DOHH2 (cell line): ENCODE data around the gene PEF1.

Experiments used
- H3F3A ChIP-seq: fragments of 200-600 bp; sonication (generic), shearing (Covaris generic); 2 replicates; pipeline ENCODE4 v1.6.0; 2016; ENCODE audit warnings: antibody characterized with exemption, mild to moderate bottlenecking; ENCODE audit not compliant: control insufficient read depth, insufficient read depth
- H3K27ac ChIP-seq: fragments of 200-600 bp; sonication (generic); 2 replicates; pipeline ENCODE4 v1.5.1; 2014; ENCODE audit warnings: low read depth, mild to moderate bottlenecking, low read length, moderate library complexity
- H3K27me3 ChIP-seq: fragments of 200-600 bp; sonication (generic); 2 replicates; pipeline ENCODE4 v1.6.1; 2014; ENCODE audit warnings: mild to moderate bottlenecking, low read length, mixed read lengths; ENCODE audit not compliant: control insufficient read depth
- H3K36me3 ChIP-seq: fragments of 200-600 bp; sonication (generic); 2 replicates; pipeline ENCODE4 v1.6.1; 2014; ENCODE audit warnings: mild to moderate bottlenecking, low read length, moderate library complexity, mixed read lengths; ENCODE audit not compliant: control insufficient read depth
- H3K4me1 ChIP-seq: fragments of 200-600 bp; sonication (generic); 2 replicates; pipeline ENCODE4 v1.6.1; 2014; ENCODE audit warnings: mild to moderate bottlenecking, low read length, mixed read lengths; ENCODE audit not compliant: control insufficient read depth
- H3K4me2 ChIP-seq: fragments of 200-600 bp; sonication (generic); 2 replicates; pipeline ENCODE4 v1.6.0; 2014; ENCODE audit warnings: mild to moderate bottlenecking, low read length, moderate library complexity
- H3K4me3 ChIP-seq: fragments of 200-600 bp; sonication (generic); 2 replicates; pipeline ENCODE4 v1.5.1; 2014; ENCODE audit warnings: mild to moderate bottlenecking, low read length, mixed read lengths
- H3K79me2 ChIP-seq: fragments of 200-600 bp; sonication (generic); 2 replicates; pipeline ENCODE4 v1.6.1; 2014; ENCODE audit warnings: mild to moderate bottlenecking, low read length, mixed read lengths; ENCODE audit not compliant: control insufficient read depth
- H3K9me2 ChIP-seq: fragments of 200-600 bp; sonication (generic); replicated peaks from 2 replicates; pipeline ENCODE4 v1.6.1; 2014; ENCODE audit warnings: mild to moderate bottlenecking, low read length, mixed read lengths; ENCODE audit not compliant: control insufficient read depth
- H3K9me3 ChIP-seq: fragments of 200-600 bp; sonication (generic); 2 replicates; pipeline ENCODE4 v1.6.1; 2014; ENCODE audit warnings: antibody characterized with exemption, low read length, mixed read lengths; ENCODE audit not compliant: control insufficient read depth, insufficient read depth
- H4K20me1 ChIP-seq: fragments of 200-600 bp; sonication (generic); 2 replicates; pipeline ENCODE4 v1.6.0; 2014; ENCODE audit warnings: low read depth, mild to moderate bottlenecking, antibody characterized with exemption, low read length, moderate library complexity; ENCODE audit not compliant: control insufficient read depth, insufficient read depth
- CTCF ChIP-seq: fragments of 200-600 bp; sonication (generic); IDR thresholded peaks from one replicate; pipeline ENCODE4 v1.5.1; 2014; ENCODE audit warnings: antibody characterized with exemption, mild to moderate bottlenecking, low read depth, low read length; ENCODE audit not compliant: poor library complexity, severe bottlenecking
- EZH2phosphoT487 ChIP-seq: fragments of 200-600 bp; sonication (generic); IDR thresholded peaks from 2 replicates; pipeline ENCODE4 v1.6.1; 2017; ENCODE audit warnings: borderline replicate concordance, mild to moderate bottlenecking, antibody characterized with exemption, low read length, moderate library complexity, mixed read lengths

Gene PEF1

GRCh38 chr1:31673433-31673832 is 28.8 kb upstream of the PEF1 start:
- H3K4me3 ChIP-seq: no peak overlapping the region
- H3K4me2 ChIP-seq: no peak overlapping the region
- no peaks in the 10 kb centered on the region for H3K9me3 ChIP-seq
- no peaks in the 10 kb centered on the region for H3F3A ChIP-seq
- H3K36me3 ChIP-seq: no peaks in the 10 kb centered on the region
- H3K9me2 ChIP-seq: no peaks in the 10 kb centered on the region
- H3K27ac ChIP-seq: no peak overlapping the region
- no peak for TF ChIP-seq EZH2phosphoT487
- TF ChIP-seq CTCF: no peak
- no peaks in the 10 kb centered on the region for H4K20me1 ChIP-seq
- no peaks in the 10 kb centered on the region for H3K79me2 ChIP-seq
- peaks cover 46% of the 10 kb centered on the region for H3K27me3 ChIP-seq
- H3K4me1 ChIP-seq: no peaks in the 10 kb centered on the region

- Histone ChIP-seq H4K20me1 (no peaks in the 10 kb centered on the region), H3K4me3 (no peak overlapping the region), H3K36me3 (no peaks in the 10 kb centered on the region), H3F3A (no peaks in the 10 kb centered on the region), H3K27me3 (peaks cover 44% of the 10 kb centered on the region), H3K79me2 (no peaks in the 10 kb centered on the region), H3K4me1 (no peaks in the 10 kb centered on the region), H3K9me3 (no peaks in the 10 kb centered on the region), H3K4me2 (no peak overlapping the region), H3K27ac (no peak overlapping the region), H3K9me2 (no peaks in the 10 kb centered on the region)
- TF ChIP-seq CTCF (no peak), EZH2phosphoT487 (no peak)
These were observed 28.3 kb upstream of the PEF1 start for GRCh38 chr1:31672986-31673385.

- no peaks in the 10 kb centered on the region for H3K36me3 ChIP-seq
- no peaks in the 10 kb centered on the region for H3K9me2 ChIP-seq
- H3K27ac ChIP-seq: no peak overlapping the region
- H3K4me3 ChIP-seq: no peak overlapping the region
- no peaks in the 10 kb centered on the region for H3K9me3 ChIP-seq
- H3K27me3 ChIP-seq: peaks cover 40% of the 10 kb centered on the region
- no peaks in the 10 kb centered on the region for H3K79me2 ChIP-seq
- no peaks in the 10 kb centered on the region for H4K20me1 ChIP-seq
- no peaks in the 10 kb centered on the region for H3K4me1 ChIP-seq
- no peak overlapping the region for H3K4me2 ChIP-seq
- TF ChIP-seq CTCF: no peak
- TF ChIP-seq EZH2phosphoT487: no peak
- H3F3A ChIP-seq: no peaks in the 10 kb centered on the region
These were observed 27.0 kb upstream of the PEF1 start for GRCh38 chr1:31671561-31672201.
